HG03159 (cell line): ENCODE measurements around the gene P4HB.

ENCODE experiments used
- ATAC-seq: cut with Tn5 transposase; IDR thresholded peaks from one replicate; pipeline ENCODE4 v1.9.1; 2021; ENCODE audit warnings: mild to moderate bottlenecking, moderate library complexity; ENCODE audit not compliant: unreplicated experiment

Gene P4HB

DNA sequence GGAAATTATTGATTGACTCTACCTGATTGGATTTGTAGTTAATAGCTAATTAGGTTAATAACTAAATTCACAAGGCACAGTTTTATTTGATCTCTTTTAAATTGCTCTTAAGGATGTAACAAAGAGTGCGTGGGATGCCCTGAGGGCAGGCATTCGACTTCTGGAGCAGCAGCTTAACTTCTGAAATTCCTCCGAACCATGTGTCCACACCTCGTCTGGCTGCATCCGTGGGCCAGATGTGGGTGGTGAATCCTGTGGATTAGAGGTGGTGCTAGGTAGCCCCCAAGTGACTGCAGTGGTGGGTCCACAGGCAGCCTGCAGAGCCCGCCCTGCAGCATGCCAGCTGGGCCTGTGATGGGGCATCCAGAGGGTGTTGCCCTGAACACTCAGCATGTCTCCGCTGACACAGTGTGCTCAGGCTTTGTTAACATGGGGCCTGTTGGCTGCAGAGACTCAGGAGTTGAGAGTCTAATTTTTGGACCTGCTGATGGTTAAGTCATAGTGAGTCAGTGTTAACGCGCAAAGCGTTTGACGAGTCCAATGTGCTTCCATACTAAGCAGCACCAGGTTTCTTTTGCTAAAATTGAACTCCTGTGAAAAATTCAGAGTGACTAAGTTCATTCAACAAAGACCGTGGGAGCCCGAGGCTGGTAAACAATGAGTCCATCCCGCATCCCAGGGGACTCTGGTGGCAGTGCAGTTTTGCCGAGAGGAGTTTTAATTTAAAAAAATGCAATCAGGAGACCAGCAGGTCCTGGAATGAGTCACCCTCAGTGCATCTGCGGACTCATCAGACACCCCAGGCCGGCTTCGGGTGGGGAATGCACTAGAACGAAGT lies 37.9 kb upstream of the P4HB start:
- ATAC-seq: no peak

DNA sequence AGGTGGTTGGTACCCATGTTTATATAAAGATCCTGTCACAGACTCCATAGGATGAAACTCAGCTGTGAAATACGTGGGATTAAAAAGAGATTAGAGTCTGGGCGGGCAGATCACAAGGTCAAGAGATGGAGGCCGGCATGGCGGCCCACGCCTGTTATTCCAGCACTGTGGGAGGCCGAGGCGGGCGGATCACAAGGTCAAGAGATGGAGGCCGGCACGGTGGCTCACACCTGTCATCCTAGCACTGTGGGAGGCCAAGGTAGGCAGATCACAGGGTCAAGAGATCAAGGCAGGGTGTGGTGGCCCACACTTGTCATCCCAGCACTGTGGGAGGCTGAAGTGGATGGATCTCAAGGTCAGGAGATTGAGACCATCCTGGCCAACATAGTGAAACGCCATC lies 35.1 kb upstream of the P4HB start:
- ATAC-seq: no peak

DNA sequence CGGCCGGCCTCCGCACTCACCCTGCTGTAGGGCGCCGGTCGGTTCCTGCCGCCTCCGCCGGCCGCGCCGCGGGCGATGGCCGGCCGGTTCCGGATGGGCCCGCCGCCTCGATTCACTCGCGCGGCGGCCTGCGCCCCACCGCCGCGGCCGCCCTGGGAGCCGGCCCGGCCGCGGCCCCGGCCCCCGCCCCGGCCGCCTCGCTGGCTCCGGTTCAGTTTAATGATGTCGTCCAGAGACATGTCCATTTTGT lies 30.9 kb upstream of the P4HB start:
- ATAC-seq: no peak

DNA sequence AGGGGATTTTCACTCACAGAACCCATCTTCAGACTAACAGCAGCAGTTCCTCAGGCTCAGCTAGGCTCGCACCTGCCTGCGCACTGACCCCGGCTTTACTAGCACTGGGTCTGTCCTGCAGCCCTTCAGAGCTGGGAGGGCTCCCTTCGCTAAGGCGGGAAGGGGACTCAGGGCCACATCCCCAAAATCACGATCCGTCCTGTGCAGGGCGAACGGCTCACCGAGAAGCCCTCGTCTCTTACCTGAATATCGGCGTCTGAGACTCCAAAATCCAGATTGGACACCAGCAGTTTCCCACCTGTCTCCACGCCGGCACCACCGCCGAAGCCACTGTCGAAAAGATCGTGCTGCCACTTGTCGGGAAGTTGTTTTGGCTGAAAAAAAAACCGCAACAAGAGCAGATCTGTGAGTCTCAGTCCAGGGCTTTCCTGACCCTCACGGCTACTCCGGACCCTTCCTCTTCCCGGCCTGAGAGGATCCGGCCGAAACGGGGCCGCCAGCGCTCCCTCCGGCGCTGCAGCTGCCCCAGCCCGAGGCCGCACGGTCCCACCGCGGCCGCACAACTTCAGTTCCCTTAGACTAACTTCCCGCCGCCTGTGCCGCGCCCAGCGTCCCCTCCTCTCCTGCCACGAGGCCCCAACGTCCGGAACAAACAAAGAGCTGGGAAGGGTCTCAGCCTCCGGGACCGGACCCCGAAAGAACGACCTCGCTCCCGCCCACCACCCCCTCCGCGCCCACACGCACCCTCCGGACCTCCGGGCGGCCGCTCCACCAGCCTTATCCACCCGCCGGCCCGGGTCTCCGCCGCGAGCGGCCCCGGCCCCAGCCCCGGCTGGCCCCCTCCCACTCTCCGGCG lies 30.3 kb upstream of the P4HB start:
- ATAC-seq: peak; percentile 11

DNA sequence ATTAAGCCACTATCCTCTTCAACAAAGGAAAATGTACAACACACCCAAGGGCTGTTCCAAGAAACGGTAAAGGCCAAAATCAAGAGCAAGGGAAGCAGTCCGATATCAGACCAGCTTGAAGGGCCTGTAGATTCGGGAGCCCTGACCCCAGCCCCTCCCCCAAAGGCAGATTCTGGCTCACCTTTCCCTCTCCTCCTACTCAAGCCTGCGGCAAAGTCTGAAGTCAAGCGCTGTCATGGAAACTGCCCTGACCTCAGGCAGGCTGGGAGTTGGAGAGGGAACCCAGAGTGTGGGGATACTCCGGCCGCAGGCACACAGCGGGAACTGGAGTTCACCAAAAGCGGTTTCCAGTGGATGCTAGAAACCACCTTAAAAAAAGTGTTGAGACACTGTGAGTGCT lies 29.3 kb upstream of the P4HB start:
- ATAC-seq: no peak

DNA sequence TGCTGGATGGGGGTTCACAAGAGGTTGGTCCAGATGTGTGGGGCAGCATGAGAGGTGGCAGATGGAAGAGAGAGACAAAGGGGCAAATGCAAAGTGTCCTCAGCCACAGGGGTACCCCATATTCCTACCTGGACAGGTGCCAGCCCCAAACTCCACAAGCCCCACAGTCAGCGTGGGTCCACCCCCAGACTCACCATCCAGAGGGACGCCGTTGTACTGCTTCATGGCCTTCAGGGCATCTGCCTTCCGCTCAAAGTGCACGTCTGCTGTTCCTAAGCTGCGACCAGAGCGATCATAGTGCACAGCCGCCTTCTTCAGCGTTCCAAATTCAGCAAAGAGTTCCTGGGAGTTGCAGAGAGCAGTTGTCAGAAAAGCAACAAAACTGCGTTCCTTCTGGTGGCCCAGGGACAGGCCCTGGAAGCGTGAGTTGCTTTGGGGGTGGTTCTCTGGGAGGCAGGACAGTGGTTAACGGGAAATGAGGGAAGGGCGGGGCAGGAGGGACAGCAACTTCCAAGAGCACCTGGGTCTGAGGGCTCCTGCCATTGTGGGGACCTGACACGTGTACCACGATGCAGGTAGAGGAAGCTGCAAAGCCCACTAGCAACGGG lies 28.8 kb upstream of the P4HB start:
- ATAC-seq: no peak

DNA sequence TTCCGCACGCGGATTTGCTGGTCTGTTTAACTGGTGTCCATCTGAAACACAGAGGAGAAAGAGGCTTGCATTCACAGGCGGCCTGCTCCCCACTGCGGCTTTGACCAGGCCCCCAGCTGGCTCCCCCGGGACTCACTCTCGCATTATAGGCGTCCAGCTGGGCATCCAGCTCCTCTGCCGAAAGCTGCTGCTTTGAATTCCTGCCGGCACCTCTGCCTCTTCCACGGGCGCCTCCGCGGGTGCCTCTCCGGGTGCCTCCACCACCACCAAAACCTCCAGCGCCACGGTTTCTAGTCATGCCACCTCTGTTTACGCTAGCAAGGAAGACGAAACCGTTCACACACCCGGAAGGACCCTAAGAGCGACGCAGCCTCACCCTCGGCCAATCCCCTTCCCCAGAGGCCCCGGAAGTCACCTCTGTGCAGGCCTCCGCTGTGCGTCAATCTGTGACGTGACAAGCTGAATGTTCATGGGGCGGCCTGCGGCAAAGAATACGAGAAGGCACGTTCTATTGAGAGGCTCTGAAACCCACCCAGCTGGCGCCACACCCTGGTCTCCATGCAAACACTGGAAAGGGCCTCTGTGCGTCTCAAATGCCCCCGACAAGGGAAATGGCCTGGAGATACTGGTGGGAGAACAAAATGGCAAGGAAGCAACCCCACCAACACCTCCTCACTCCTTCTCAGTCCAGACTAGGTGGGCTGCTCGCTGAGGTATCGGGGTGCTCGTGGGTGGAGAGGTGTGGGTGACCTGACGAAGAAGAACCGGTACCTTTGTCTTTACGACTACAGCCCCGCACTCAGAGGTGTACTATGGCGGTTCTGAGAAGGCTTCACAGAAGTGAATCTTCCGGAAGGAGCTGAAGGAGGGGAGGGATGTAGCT lies 28.0 kb upstream of the P4HB start:
- no peak for ATAC-seq

DNA sequence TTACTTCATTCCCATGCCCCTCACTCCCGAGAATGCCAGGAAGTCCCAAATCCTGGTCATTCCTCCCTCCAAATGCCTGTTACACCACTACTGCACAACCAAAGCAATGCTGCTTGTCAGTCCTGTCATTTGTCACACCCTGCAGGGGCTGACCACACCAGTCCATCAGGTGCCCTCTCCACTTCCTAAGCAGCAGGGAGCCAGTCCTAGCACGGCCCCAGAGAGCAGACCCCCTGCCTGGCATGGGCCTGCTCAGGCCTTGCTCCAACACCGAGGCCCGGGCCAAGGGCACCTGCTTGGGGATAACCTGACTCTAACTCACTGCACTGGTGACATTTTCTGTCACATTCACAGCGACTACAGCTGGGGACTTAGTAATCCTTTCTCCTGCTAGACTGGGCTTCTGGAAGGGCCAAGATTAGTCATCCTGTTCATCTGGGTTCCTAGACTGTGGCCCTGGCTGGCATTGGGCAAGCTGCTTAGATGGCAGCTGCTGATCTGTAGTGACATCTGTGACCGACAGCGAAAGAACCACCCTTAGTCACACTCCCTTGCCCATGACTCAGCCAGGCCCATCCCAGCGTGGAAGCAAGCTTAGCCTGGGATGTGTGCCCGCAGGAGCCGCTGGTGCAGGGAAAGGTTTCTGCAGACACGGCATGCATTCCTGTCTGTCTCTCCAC lies 25.7 kb upstream of the P4HB start:
- no peak for ATAC-seq

DNA sequence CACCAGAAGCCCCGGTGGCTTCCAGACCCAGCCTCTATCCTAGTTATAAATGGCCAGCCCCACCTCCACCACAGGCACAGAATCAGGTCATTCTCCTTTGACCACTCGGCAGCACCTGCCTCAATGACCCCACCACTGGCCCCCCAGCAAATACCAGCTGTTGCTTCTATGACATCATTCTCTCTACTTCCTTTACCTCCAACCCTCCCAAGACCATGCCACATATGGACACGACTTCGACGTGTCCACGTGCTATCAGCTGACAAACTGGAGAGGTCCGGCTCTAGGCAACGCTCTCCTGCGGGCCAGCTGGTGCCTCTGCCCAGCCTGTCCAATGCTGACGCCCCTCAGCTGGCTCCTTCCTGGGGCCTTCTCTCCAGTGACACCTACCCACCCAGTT lies 25.1 kb upstream of the P4HB start:
- no peak for ATAC-seq

DNA sequence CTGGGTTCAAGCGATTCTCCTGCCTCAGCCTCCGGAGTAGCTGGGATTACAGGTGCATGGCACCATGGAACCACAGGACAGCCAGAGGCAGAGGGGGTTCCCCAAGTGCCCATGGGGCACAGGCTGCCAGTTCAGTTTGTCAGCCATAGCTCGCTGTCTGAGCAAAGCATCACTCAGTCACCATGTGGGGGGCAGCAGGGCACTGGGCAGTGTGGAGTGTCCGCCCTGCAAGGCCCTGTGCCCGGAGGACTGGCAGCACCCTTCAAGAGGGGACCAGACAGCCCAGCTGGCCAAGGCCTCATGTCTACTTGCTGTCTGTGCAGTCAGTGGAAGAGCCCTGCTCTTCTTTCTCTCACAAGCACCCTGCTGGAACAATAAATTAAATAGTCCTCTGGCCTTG lies 24.6 kb upstream of the P4HB start:
- no peak for ATAC-seq

DNA sequence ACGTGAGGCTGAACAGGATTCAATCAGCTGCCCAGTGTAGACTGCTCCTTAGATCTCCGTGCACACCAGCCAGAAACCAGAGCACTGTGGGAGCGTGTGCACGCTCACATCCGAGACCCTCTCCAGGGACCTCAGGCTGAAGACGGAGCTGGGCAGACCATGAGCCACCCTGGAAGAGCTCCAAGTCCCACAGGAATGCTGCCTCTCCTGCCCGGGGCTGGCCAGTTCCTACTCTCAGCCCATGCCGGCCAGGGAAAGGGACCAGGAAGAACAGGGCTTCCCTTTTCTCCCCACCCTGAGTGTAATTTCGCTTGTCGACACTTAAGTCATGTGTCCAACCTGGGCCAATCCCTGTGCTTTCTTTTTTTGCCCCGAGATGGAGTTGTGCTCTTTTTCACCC lies 24.2 kb upstream of the P4HB start:
- ATAC-seq: no peak

DNA sequence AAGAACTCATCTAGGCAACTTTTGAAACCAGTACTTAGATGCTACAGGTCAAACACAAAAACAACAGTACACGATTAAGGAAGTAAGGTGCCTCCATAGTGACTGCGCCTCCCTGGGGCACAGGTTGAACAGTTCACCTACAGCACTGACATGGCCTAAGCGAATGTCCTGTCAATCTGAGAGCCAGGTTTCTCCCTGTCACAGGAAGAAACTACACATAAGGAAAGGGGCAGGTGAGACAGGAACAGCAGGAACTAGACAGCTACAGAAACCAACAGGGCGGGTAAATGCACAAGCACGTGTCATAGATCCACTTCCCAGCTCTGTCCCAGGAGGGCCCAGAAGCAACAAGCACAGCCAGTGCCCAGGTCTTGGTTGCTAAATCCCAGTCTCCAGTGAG lies 18.8 kb upstream of the P4HB start:
- ATAC-seq: no peak

DNA sequence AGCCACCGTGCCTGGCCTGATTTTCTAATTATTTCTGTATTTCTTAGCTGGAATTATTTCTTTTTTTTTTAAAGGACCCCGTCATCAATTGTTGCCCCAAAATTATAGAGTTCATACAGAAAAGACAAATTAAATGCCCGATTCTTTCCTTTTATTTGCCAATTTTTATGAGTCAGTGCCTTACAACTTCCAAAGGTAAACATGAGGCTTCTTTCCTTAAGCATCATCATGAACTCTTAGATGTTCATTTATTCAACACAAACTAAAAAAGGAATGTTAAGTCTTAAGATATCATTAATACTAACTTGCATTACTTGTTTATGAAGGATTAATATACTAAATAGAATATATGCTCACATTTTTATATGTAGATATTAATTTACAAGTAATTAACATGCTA lies 18.0 kb upstream of the P4HB start:
- no peak for ATAC-seq

DNA sequence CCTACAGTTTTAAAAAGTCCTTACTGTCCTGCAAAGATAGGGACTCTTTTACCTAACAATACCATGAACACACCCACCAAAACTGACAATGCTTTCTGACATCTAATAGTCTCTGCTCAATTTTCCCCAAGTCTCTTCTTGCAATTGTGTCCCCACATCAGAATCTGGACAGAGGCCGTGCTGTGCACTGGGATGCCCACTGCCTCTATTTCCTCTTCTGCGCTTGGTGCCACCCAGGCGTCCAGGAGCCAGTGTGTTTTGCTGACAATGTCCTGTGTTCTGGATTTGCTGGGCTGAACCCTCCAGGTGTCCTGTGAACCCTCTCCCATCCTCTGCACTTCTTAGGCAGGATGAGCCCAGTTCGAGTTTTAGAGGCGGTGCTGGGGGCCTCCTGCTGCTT lies 17.2 kb upstream of the P4HB start:
- no peak for ATAC-seq

DNA sequence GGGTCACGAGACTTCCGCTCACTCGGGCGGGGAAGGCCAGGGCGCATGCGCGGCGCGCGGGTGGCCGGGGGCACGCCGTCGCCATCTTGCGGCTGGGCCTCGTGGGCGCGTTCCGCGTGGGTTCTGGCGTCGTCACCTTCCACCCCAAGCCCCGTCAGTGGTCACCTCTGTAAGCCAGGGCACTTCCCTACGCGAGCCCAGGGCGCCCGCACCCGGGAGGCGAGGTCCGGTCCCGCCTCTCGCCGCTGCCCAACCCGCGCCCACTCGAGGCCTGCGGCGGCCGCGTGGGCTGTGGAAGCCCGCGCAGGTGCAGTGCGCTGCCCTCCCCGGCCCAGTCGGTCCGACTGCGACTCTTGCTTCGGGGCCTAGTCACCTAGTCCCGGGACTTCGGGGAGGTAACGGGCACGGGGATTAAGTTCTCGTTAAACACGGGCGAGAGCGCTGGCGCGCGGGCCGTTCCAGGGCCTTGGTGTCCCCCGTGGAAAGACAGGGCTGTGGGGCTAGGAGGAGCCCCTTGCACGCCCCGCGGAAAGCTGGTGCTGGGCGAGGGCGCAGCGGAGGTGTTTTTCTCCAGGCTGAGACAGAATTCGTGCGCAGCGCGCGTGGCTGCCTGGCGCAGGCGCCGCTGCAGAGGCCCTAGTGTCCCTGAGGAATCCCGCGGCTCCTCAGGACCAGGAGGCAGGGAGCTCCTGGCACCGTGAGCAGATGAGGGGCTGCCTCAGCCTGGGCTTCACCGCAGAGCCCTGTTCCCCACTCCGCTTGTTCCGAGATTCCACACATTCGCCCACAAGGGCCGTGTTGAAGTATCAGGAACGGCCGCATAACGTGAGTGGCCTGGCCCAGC lies 11.3 kb upstream of the P4HB start:
- ATAC-seq: peak; percentile 38

DNA sequence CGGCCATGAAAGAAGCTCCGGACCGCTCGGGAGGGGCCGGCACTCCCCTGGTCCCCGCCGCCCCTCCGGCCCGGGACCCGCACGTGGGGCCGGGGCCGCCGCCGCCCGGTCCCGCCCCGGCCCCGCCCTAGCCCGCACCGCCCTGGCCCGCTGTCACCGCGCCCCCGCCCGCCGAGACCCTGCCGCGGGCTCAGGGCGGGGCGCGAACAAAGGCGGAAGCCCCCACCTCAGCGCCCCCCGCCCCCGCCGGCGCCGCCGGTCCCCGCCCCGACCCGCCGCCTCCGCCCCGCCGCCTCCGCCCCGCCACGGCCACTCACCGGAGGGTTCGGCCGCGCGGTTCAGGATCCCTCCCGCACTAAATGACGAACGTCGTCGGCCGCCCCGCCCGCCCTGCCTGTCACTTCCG lies 10.6 kb upstream of the P4HB start, which contains the start of gene ARHGDIA:
ARHGDIA (minus strand) TSS at position 357 of the 406 bp plus-strand sequence. CDS start 1,407 bp downstream, outside the sequence.
- ATAC-seq: peak; percentile 9

DNA sequence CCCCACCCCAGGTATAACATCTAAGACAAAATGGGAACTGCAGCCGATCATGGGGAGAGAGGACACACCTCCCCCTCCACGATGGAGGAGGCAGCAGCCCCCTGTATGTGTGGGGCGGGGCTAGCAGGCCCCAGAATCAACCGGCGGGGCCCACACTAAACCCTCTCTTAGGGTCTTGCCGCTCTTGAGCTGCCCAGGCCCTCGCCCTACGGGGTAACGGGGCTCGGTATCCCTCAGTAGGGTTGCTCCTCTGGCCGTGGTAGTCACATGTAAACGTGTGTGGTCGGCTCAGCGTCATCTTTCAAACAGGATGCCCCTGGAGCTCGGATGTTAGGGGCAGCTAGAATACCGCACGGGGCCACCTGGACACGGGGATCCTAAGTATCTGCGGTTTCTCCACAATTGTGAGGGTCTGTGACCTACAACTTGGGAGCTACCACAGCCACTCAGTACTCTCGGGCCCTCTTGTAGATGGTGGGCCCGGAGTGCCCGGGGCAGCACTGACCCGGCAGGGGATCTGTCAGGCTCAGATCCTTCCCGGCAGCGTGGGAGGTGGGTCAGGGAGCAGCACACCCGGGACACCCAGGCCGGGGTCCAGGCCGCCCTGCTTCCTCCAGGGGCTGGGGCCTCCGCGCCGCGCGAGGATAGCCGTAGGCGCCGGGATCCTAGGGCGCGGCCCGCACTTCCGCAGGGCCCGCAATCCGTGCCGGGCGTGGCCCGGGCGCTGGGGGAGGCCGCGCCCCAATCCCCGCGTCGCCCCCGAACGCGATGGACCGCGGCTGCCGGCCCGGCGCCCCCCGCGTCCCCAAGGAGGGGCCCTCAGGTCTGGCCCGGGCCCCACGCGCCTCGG lies 10.0 kb upstream of the P4HB start:
- ATAC-seq: peak; percentile 18
